ENCODE data around the gene PTGES. TPM values are rescaled to one million over a fixed set of nuclear protein-coding genes. Genes with fewer than 3 reads are reported as not detected.
A peak's percentile ranks its signal among the peaks of the same experiment; 100 is the strongest.

The PTGES gene
- total and polyA plus RNA-seq, 11 donors: 0.30 to 3.0 (median 1.2) TPM

DNA sequence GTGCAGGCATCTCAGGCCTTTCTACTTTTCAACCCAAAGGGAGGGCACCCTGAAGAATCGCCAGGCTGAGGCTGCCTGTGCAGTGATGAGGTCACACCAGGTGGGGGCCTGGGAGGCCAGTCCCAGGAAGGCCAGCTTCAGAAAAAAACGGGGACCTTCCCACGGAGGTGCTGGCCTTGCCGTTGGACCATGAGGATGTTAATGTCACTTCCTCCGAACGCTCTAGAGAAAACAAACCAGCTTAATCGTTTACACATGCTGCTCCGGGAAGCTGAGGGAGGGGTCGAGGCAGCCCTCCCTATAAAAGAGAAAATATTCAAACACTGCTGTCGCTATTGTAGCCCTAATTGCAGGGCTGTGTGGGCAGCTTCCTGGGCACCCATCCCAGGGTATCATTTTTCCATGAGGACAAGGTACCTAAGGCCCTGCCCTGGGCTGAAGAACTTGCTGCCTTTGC is 27.0 kb downstream of the PTGES start:
- DNase-seq (no peak), ATAC-seq (peak in 2 of 4 donors; percentile 13 to 65)
- H3K36me3 ChIP-seq: no peaks in the 10 kb centered on the region
- intact Hi-C loops (cut with DNase I): loop anchor here in 4 of 10 donors (1.0 to 10.0 kb wide), 4 partner anchors 57 to 84 kb away; partner anchors contain the start of gene ASB6 (in 3 of the 4)
- peak overlapping the region in 5 of 12 donors; percentile 31 to 69 (median 47) for H3K27ac ChIP-seq
- TF ChIP-seq, protein P1, sequence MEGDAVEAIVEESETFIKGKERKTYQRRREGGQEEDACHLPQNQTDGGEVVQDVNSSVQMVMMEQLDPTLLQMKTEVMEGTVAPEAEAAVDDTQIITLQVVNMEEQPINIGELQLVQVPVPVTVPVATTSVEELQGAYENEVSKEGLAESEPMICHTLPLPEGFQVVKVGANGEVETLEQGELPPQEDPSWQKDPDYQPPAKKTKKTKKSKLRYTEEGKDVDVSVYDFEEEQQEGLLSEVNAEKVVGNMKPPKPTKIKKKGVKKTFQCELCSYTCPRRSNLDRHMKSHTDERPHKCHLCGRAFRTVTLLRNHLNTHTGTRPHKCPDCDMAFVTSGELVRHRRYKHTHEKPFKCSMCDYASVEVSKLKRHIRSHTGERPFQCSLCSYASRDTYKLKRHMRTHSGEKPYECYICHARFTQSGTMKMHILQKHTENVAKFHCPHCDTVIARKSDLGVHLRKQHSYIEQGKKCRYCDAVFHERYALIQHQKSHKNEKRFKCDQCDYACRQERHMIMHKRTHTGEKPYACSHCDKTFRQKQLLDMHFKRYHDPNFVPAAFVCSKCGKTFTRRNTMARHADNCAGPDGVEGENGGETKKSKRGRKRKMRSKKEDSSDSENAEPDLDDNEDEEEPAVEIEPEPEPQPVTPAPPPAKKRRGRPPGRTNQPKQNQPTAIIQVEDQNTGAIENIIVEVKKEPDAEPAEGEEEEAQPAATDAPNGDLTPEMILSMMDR (IDR thresholded peaks at IDR 0.05): no peak
- no peak for TF ChIP-seq POLR2A (IDR thresholded peaks at IDR 0.05)
- peaks cover 0 to 6% (median 0%) of the 10 kb centered on the region in 9 donors for H3K27me3 ChIP-seq
- no peaks in the 10 kb centered on the region for H3K9me3 ChIP-seq
- H3K4me3 ChIP-seq: no peak overlapping the region
- 30 to 46% (median 37%) methylated on average over 10 of the region's 10 CpGs for WGBS, 4 donors
- H3K4me1 ChIP-seq: peaks cover 0 to 18% (median 6%) of the 10 kb centered on the region in 12 donors

DNA sequence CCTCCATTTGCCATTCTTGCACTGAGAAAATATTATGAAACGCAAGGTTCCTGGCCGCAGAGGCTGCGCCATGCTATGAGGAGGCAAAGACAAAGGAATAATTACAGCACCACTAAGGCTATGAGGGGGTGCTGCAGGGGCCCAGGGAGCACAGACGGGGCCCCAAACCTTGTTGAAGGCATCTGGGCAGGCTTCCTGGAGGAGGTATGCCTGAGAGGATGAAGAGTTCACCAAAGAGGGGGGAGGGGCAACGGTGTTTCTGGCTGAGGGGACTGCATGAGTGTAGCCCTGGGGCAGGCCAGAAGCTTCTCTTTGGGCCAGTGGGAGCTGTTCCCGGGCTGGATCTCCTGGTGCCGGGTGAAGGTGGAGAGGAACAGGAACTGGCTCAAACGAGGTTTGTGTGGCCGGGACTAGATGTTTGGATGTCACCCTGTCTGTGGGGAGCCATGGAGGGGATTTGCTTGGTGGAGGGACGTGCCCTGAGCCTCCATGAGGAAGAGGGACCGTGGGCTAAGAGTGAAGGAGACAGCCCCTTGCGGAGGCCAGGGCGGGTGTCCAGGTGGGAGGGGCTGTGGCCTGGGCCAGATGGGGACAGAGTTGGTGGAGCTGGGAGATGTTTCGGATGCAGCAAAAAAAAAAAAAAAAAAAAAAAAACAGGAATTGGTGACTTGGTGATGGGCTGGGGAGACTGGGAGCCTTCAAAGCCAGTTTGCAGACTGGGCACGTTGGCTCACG is 28.2 kb downstream of the PTGES start:
- no peak overlapping the region for H3K4me3 ChIP-seq
- peaks cover 0 to 4% (median 0%) of the 10 kb centered on the region in 9 donors for H3K27me3 ChIP-seq
- 84 to 89% (median 87%) methylated on average over 15 to 16 of the region's 16 CpGs for WGBS, 4 donors
- no peaks in the 10 kb centered on the region for H3K36me3 ChIP-seq
- ATAC-seq (no peak), DNase-seq (no peak)
- TF ChIP-seq, protein P1 (IDR thresholded peaks at IDR 0.05): no peak
- TF ChIP-seq POLR2A (IDR thresholded peaks at IDR 0.05): no peak
- H3K4me1 ChIP-seq: peaks cover 0 to 18% (median 6%) of the 10 kb centered on the region in 12 donors
- no peak overlapping the region for H3K27ac ChIP-seq
- intact Hi-C loops (cut with DNase I): loop anchor here in 7 of 10 donors (5.0 to 10.0 kb wide), 5 partner anchors 63 to 82 kb away; partner anchors contain the start of gene ASB6 (in 3 of the 7)
- H3K9me3 ChIP-seq: no peaks in the 10 kb centered on the region

DNA sequence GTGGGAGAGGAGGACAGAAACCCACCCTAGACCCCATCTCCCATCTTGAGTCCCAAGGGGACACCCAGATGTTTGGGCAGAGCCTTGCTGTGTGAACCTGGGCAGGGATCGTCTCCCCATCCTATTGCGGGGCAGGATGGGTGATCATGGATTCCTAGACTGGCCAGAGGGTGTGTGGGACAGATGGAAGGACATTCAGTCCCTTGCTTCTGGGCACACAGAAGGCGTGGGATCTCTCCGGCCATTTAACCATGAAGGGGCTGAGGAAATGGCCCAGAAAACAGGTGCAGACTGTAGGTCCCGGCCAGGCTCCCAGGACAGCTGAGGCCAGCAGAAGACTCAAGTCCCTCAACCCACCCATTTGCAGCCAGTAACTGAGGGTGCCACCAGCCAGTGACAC is 29.9 kb downstream of the PTGES start:
- Histone ChIP-seq H3K27me3 (no peaks in the 10 kb centered on the region), H3K36me3 (no peaks in the 10 kb centered on the region), H3K27ac (no peak overlapping the region), H3K4me3 (no peak overlapping the region), H3K4me1 (peaks cover 0 to 18% (median 6%) of the 10 kb centered on the region in 12 donors), H3K9me3 (no peaks in the 10 kb centered on the region)
- 92 to 96% (median 93%) methylated on average over 5 of the region's 5 CpGs for WGBS, 4 donors
- ATAC-seq (no peak), DNase-seq (no peak)
- intact Hi-C loops (cut with DNase I): loop anchor here in 4 of 10 donors (5.0 to 10.0 kb wide), 3 partner anchors 71 to 78 kb away; partner anchors contain the start of gene ASB6 (in 1 of the 4)
- TF ChIP-seq, protein P1 (IDR thresholded peaks at IDR 0.05): no peak
- no peak for TF ChIP-seq POLR2A (IDR thresholded peaks at IDR 0.05)

DNA sequence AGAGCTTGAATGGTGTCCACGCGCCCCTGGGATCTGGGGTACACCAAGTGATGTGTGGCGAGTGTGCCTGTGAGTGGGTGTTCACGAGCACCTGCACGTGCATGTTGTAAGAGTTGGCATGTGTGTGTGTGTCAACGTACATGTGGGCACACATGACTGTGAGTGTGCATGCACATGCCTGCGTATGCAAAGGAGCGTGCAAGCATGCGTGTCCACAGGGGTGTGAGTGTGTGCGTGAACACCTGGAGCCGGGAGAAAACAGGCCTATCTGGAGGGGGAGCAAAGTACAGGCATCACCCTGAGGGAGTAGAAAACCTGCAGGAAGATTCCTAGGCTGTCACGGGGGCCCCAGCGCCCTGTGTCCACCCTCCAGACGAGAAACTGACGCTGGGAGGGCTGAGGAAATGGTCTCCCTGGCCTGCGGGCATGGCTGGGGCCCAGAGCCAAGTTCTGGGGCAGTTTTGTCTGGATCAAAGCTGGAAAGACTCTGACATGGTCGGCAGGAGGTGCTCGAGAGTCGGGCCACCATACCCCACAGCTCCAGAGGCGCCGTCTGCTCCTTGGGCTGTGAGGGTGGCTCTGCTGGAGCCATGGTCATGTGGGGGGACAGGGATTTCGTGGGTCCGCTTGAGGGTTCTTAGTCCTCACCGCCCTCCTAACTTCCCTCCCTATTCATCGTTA is 31.8 kb downstream of the PTGES start:
- WGBS, 4 donors: 86 to 88% (median 87%) methylated on average over 22 to 25 of the region's 25 CpGs
- ATAC-seq (no peak), DNase-seq (no peak)
- intact Hi-C loops (cut with DNase I): loop anchor here in 4 of 10 donors (5.0 to 10.0 kb wide), 3 partner anchors 69 to 76 kb away; partner anchors contain the start of gene ASB6 (in 1 of the 4)
- Histone ChIP-seq H3K4me3 (no peak overlapping the region), H3K27ac (no peak overlapping the region), H3K36me3 (no peaks in the 10 kb centered on the region), H3K27me3 (no peaks in the 10 kb centered on the region), H3K9me3 (no peaks in the 10 kb centered on the region), H3K4me1 (peaks cover 0 to 8% (median 2%) of the 10 kb centered on the region in 12 donors)
- TF ChIP-seq POLR2A (IDR thresholded peaks at IDR 0.05): no peak
- TF ChIP-seq, protein P1 (IDR thresholded peaks at IDR 0.05): no peak

All from heart left ventricle (tissue), 16 donors.